ENCODE measurements around the gene ACOT4. TPM values are rescaled to one million over a fixed set of nuclear protein-coding genes. Genes with fewer than 3 reads are reported as not detected.

Gene ACOT4
- total and polyA plus RNA-seq, 2 donors (not counting 3 experiments of a cell fraction or from before 2014, with no cell fraction given) = 0.46 to 0.69 TPM

- H3K9me1 ChIP-seq (replicated peaks; ENCODE audit: control insufficient read depth, extremely low read depth, insufficient read depth, low read length) = no peaks in the 10 kb centered on the region
- H2AFZ ChIP-seq (ENCODE audit: low read depth, low read length) = no peak overlapping the region
- H3K4me3 ChIP-seq (replicated peaks in 1 of 3; ENCODE audit: insufficient read depth in 1 of 3, low read depth in 1 of 3, low read length in 3 of 3) = no peak overlapping the region
- H3K27ac ChIP-seq (ENCODE audit: insufficient read depth, low read depth, low read length) = no peak overlapping the region
- intact Hi-C loops (cut with micrococcal nuclease) = no loop called here
- no peaks in the 10 kb centered on the region for H3K36me3 ChIP-seq (ENCODE audit: control insufficient read depth in 2 of 2, extremely low read depth in 1 of 2, insufficient read depth in 2 of 2, low read length in 2 of 2)
- no peaks in the 10 kb centered on the region for H3K9me3 ChIP-seq (replicated peaks; ENCODE audit: control insufficient read depth, insufficient read depth, low read length)
- CTCF ChIA-PET = no interaction called here
- BruUV-seq (replicated peaks) = no TSS peak
- peaks cover 0 to 2% of the 10 kb centered on the region in 2 experiments for H3K27me3 ChIP-seq (ENCODE audit: control insufficient read depth in 2 of 2, insufficient read depth in 2 of 2, low read length in 2 of 2)
- H3K79me2 ChIP-seq (ENCODE audit: control insufficient read depth, insufficient read depth, low read length) = no peaks in the 10 kb centered on the region
- no peak for TF ChIP-seq POLR2AphosphoS5 (IDR thresholded peaks at IDR 0.05; ENCODE audit: insufficient read depth, low read depth, low read length)
- TF ChIP-seq EZH2 (IDR thresholded peaks at IDR 0.05; ENCODE audit: borderline replicate concordance, low read depth, low read length, severe bottlenecking) = no peak
- no peak for TF ChIP-seq FOS (IDR thresholded peaks at IDR 0.05; ENCODE audit: borderline replicate concordance, insufficient read depth, low read length)
- no peak for TF ChIP-seq JUN (IDR thresholded peaks at IDR 0.05; ENCODE audit: borderline replicate concordance, insufficient read depth, insufficient read length, low read depth)
- no peak for TF ChIP-seq CTCF (IDR thresholded peaks at IDR 0.05; ENCODE audit: extremely low read depth in 1 of 2, insufficient read depth in 1 of 2, low read depth in 1 of 2, low read length in 2 of 2)
- no peak for TF ChIP-seq MYC (IDR thresholded peaks at IDR 0.05; ENCODE audit: low read depth, low read length)
- no peak for TF ChIP-seq GATA2 (IDR thresholded peaks at IDR 0.05; ENCODE audit: insufficient read depth, insufficient read length, low read depth, low read length)
- TF ChIP-seq POLR2A (IDR thresholded peaks at IDR 0.05; ENCODE audit: low read depth, low read length) = no peak
- TF ChIP-seq MAX (IDR thresholded peaks at IDR 0.05; ENCODE audit: insufficient read depth, insufficient read length) = no peak
- no peak overlapping the region for H3K9ac ChIP-seq (replicated peaks; ENCODE audit: extremely low read depth, insufficient read depth, low read length)
- POLR2A ChIA-PET = no interaction called here
- FAIRE-seq = no peak
- H3K4me2 ChIP-seq (ENCODE audit: insufficient read depth, low read length) = no peak overlapping the region
- no peak for DNase-seq (ENCODE audit: low read depth, low spot score)
- H4K20me1 ChIP-seq (replicated peaks; ENCODE audit: control insufficient read depth, extremely low read depth, insufficient read depth, low read length) = no peaks in the 10 kb centered on the region
- dilution Hi-C loops (cut with MboI; ENCODE audit: extremely low pct_ligation_motif_present, low sequenced_read_pairs) = no loop called here
- no peaks in the 10 kb centered on the region for H3K4me1 ChIP-seq (ENCODE audit: control insufficient read depth, extremely low read depth, insufficient read depth, low read length)
Measured at GRCh38 chr14:73616831-73617230, 25.2 kb downstream of the ACOT4 start.
